ENCODE data around the gene ZMIZ1.

Gene ZMIZ1

GRCh38 chr10:79178614-79179163, 109.9 kb downstream of the ZMIZ1 start:
- DNase-seq: peak in 2 of 3 donors; percentile 41 to 55

DNA sequence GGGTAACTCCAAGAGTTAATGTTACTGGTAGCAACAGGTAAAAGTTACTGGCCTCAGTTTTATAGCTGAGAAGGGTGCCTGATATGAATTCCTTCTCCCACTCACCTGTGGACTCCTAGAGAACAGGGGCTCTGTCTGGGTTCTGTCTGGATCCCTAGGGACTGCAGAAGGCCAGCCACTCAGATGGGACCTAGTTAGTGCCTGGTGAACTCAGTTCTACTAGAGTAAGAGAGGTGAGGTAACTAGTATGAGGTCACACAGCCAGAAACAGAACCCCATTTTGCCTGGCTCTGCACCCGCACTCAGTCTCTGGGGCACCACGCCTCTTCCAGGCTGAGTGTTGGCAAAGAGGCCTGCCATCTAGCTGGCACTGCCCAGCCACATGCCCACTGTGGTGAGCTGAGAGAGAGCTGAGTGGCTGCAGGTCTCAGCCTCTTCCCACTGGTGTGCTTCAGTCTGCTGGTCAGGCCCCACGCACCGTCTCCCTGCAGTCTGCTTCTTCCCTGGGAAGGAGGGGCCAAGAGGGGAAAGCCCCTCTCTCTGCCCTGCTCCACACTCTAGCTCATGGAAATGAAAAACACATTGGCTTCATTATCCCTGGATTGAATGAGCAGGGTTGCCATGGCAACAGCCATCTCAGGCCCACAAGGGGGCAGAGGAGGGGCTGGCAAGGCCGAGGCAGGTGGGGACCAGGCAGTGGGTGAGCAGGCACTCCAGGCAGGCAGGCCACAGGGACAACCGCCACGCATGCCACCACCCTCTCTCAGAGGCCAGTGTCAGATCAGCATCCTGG, 110.6 kb downstream of the ZMIZ1 start:
- DNase-seq: peak in 2 of 3 donors; percentile 35 to 45

DNA sequence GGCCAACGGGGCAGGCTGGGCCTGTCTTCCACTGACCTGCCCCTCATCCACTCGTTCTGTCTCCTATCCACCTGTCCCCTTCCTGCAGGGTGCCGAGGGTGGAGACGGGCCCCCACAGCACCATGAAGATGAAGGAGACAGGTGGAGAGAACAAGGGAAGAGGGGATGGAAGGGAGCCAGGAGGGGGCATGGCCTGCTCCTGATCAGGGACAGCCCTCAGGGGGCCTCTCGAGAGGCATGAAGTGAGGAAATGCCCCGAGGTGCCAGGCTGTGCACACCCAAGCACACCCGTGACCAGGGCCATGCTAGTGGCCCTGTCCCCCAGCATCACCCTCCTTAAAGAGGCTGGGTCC, 111.2 kb downstream of the ZMIZ1 start:
- DNase-seq: no peak

- DNase-seq: peak; percentile 74 to 83 (median 80)
Measured at GRCh38 chr10:79180414-79181221, 111.9 kb downstream of the ZMIZ1 start.

DNA sequence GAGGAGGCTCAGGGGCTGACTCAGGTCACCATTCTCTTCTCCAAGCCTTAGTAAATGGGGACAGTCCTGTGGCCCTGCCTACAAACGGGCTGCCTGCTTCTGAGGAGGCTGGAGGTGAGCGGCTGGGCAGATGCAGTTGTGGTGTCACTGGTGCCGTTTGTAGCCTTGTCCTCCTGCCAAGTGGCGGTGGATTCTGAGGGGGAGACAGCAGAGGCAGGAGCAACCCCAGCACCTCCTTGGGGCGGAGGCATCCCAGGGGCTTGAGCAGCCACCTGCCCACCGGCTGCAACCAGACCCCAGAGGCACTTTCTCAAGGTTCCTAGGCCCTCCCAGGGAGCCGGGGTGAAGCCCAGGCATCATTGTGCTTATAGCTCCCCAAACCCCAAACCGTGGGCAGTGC, 112.5 kb downstream of the ZMIZ1 start:
- DNase-seq: no peak

DNA sequence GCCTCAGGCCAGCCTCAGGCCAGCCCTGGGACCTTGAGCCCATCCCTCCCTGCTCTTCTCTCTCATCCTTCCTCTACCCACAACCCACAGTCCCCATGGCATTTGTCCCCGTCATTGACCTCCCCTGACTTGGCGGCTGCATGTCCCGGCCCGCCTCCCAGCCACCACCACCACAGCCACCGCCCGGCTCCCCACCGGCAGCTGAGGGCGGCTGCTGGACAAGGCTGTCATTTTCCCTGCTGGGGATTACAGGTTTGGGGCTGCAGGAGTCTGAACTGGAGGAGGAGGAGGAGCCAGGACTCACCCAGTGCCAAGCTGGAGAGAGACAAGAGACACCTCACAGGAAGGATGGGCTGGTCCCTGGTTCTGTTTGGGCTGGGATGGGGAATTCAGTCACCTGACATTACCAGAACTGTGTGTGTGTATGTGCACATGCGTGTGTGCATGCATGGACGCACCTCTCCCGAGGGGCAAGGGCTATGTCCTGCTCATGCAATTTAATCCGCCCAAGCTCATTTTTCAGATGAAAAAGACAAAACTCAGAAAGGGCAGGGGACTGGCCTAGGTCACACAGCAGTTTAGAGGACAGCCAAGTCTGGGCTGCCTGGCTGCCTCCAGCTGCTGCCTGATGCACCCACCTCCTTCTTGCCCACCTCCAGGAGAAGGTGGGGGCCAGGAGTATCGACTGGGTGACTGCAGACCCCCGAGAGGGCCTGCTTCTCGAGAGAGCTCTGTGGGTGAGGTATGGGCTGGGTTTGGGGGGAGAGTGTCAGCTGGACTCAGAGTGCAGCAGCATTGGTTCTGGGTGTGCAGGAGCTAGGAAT, 113.1 kb downstream of the ZMIZ1 start:
- DNase-seq: no peak

- no peak for DNase-seq
Measured at GRCh38 chr10:79182781-79183467, 114.2 kb downstream of the ZMIZ1 start.

DNA sequence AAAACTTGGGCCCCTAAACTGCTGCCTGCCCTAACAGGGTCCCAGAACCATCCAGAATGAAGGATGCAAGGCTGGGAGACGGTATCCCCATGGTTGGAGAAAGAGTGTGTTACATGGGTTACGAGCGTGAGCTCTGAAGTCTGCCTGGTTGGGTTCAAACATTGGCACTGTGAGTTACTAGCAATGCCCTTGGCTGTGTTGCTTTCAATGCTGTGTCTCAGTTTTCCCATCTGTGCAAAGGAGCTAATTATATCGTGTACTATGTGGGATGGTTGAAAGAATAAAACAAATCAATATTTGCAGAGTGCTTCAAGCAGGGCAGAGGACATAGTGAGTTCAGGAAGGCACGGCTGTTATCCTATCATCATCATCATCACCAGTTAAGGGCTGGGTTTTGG, 114.7 kb downstream of the ZMIZ1 start:
- no peak for DNase-seq

DNA sequence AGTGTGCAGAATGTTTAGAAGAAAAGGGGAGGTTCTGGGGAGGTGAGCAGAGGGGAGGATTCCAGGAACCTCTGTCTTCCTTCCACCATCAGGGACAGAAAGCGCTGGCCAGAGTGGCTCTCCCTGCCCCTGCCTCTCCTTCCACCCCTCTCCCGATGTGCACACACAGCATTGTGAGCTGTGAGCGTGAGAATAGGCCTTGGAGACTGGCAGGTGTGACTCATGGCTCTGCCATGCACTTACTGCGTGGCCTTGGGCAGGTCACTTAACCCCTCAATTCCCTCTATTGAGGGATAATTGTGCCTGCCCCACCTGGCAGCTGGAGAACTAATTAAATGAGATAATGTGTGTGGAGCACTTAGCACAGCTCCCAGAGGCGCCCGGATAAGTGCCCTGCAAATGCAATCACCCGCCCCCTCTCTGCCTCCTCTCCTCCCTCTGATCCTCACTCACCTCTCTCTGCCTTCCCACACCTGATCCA, 115.4 kb downstream of the ZMIZ1 start:
- DNase-seq: no peak

DNA sequence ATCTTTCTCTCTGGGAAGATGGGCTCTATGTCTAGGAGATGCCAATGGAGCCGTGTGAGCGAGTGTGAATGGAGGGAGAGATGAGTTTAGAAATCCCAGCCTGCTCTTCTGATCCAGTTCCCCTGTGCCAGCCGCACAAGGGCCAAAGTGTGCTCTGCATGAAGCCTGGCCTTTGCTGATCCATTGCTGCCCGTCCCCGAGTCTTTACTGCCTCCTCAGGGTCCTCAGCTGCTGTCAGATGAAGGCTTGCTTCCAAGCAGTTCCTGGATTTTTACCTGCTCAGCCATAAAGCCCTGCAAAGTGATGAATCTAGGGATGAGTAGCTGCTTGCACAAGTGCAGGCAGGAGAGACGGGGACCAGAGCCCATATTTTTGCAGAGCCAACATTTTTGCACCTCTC, 115.9 kb downstream of the ZMIZ1 start:
- no peak for DNase-seq

DNA sequence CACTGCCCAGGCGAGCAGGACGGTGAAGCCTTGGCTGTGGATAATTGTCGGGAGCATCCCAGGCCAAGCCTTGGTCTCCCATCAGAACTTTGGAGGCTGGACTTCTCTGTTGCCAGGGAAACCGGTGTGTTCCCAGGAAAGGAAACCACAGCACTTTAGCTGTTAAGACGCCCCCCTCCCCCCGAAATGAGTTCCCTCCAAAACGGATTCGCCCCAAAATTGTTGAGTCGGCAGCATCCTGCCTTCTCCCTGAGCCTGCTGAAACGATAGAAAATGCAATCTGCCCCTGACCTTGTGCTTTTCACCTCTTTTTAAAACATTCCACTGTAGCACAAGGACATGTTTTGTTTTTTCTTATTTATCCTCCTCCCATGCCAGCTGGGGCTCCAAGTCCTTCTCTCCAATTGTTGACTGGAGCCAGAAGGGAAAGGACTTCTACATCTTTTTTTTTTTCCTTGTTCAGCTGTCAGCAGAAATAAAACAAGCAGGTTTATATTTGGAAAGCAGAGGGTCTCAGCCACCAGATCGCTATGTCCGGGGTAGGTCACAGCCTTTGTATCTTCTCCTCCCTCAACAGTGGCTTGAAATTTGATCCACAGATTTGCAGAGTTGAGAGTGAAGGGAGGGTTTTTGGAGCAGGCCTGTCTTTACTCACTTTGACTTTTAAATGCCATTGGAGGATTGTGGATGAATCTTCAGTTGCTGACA, 116.5 kb downstream of the ZMIZ1 start:
- DNase-seq: no peak

GRCh38 chr10:79185796-79186374, 117.1 kb downstream of the ZMIZ1 start:
- no peak for DNase-seq

GRCh38 chr10:79186486-79187120, 117.8 kb downstream of the ZMIZ1 start:
- DNase-seq: no peak

DNA sequence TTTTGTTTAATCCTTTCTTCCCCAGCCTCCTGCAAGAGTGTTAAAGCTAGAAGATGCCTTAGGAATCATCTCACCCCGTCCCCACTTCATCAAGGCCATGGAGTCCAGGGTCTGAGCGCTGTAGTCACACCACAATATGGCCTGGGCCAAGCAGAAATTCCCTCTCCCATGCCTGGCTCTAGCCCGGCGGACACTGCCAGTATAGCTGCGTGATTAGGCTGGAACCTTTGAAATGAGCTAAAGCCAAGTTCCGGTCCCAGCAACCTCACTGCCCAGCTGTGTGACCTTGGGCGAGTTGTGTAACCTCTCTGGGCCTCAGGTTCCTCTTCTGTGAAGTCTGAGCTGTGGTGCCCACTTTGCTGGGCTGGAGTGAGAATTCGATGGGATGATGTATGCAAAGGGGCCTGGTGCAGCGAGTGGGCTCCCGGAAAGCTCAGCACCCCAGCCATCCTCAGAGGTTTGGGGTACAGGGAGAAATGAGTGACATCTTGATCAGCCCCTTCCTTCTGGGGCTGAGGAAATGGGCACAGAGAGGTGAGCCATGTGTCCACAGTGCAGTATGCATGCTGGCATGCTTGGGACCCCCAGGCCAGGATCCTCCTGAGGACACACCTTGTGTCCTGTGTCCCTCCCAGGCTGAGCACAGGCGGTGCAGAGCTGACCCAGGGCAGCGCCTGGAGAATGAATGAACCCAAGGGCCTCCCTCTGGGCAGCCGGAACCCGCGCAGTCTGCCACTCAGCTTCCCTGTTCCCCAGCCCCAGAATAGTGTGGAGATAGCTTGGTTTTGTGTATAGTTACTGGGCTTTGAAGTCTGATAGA, 118.6 kb downstream of the ZMIZ1 start:
- peak; percentile 46 to 63 (median 48) for DNase-seq

- DNase-seq: peak in 2 of 3 donors; percentile 38 to 58
Measured at GRCh38 chr10:79188154-79188965, 119.6 kb downstream of the ZMIZ1 start.

- no peak for DNase-seq
Measured at GRCh38 chr10:79189181-79189580, 120.4 kb downstream of the ZMIZ1 start.

- peak; percentile 41 to 69 (median 66) for DNase-seq
Measured at GRCh38 chr10:79189853-79190435, 121.2 kb downstream of the ZMIZ1 start.

DNA sequence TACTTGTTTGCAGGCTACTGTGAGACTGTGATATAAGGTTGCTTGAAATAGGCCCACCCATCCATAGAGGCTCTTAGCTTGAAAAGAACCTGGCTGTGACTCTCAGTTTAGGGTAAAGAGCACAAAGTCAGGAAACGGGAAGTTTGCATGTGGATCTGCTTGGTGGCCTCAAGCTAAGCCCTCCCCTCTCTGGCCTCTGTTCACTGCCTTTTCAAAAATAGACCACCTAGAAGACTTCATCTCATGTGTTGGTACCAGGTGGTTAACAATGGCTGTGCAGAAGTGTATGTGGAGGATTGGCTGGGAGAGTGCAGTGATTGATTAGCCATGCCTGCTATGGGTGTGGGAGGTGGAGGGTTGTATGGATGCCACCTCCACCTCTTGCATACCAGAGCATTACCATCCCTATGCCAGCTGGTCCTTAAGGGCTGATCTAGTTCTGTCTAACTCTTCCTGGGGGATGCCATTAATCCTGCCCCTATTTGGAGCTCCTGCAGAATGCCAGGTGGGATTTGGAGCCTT, 122.0 kb downstream of the ZMIZ1 start:
- no peak for DNase-seq

Data from suppressor macrophage treated with lipopolysaccharide for 1 hour (primary cell).